H1 (cell line): Measurements from ENCODE around the gene AKIRIN2. TPM values are rescaled to one million over a fixed set of nuclear protein-coding genes. Genes with fewer than 3 reads are reported as not detected.

Experiments
- SP1 ChIP-seq: IDR thresholded peaks from 2 replicates; pipeline ENCODE4 v1.6.1; 2011; ENCODE audit warnings: low read depth, low read length
- SUZ12 ChIP-seq: fragments of 200-600 bp; sonication (generic); IDR thresholded peaks from 2 replicates; pipeline ENCODE4 v1.6.1; 2012; ENCODE audit warnings: mild to moderate bottlenecking, inconsistent platforms, low read length, moderate library complexity, mixed read lengths
- TEAD4 ChIP-seq: IDR thresholded peaks from 2 replicates; pipeline ENCODE4 v1.6.1; 2012; ENCODE audit warnings: low read depth, low read length, inconsistent platforms, mixed read lengths
- polyA plus RNA-seq, 7 experiments: library from polyadenylated mRNA; depleted of rRNA in 3 of 7; stranded (reverse) in 5 of 7; unstranded in 2 of 7; fragments of >200 nt in 5 of 7; fragments of 200-250 nt in 2 of 7; gene quantifications; 1 replicate in 5 of 7; 2 replicates in 1 of 7; 4 replicates in 1 of 7; pipeline versions ENCODE4 v1.2.1 to v1.2.3, GENCODE V29; 2011 to 2013; ENCODE audit warnings: missing spikeins in 2 of 7, mixed read lengths in 2 of 7
- total RNA-seq: library from RNA; stranded (reverse); fragmentation: NEBNext Ultra II Directional; extraction: Animal tissue kit (Norgen Biotek cat#: 25700); gene quantifications from 2 replicates; pipeline ENCODE4 v1.2.1, GENCODE V29; 2021
- TF ChIP-seq, protein P1 (sequence below): IDR thresholded peaks from 2 replicates; pipeline ENCODE4 v1.6.1; 2011; ENCODE audit warnings: low read length, improper control_type of control experiment

AKIRIN2 gene
- total and polyA plus RNA-seq, 2 of the 8 experiments (the other 6 are each of a cell fraction or from before 2014, with no cell fraction given) = 35.6 to 75.3 TPM

DNA sequence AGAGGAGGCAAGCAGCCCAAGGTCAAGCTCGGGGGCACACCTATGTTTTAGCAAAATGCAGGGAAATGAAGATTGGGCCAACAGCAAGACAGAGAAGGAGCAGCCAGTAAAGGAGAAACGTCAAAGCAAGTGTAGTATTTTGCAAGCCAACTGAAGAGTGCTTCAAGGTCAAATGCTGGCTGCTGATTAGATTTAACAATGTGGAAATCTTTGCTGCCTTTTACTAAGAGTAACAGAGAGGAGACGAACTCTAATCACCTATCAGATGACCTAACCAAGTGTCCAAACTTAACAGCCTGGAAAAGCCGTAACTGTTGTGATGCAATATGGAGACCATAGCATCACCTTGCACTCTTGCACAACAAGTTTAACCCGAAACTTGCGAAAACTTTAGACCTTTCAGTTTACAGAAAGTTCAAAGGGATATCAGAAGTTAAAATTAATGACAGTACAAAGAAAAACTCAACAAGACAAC, 30.4 kb downstream of the AKIRIN2 start (continued):
- TF ChIP-seq SUZ12 = no peak
- no peak for TF ChIP-seq SP1
- no peak for TF ChIP-seq TEAD4
- TF ChIP-seq, protein P1, sequence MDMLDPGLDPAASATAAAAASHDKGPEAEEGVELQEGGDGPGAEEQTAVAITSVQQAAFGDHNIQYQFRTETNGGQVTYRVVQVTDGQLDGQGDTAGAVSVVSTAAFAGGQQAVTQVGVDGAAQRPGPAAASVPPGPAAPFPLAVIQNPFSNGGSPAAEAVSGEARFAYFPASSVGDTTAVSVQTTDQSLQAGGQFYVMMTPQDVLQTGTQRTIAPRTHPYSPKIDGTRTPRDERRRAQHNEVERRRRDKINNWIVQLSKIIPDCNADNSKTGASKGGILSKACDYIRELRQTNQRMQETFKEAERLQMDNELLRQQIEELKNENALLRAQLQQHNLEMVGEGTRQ = no peak
- TF ChIP-seq, all 59 proteins: peak for 0
